EH (cell line): ENCODE results near the gene CD276.

Source experiments
- DNase-seq: peaks from one replicate; pipeline ENCODE4 v3.0.0-alpha.2; 2015; ENCODE audit warnings: low read depth

Gene CD276

GRCh38 chr15:73683777-73684580 is at the start of gene CD276:
CD276 (plus strand) TSS chr15:73684383; CDS start chr15:73699640, 15,257 bp downstream.
- DNase-seq = peak; percentile 84

- peak; percentile 84 for DNase-seq
Observed at GRCh38 chr15:73637527-73637926, 46.7 kb upstream of the CD276 start.

- DNase-seq = peak; percentile 60
Observed at GRCh38 chr15:73639464-73639863, 44.7 kb upstream of the CD276 start.

- DNase-seq = peak; percentile 32
Observed at GRCh38 chr15:73647259-73648013, 36.7 kb upstream of the CD276 start.

GRCh38 chr15:73648014-73648295 is 36.2 kb upstream of the CD276 start:
- DNase-seq = no peak

- peak; percentile 59 for DNase-seq
Observed at GRCh38 chr15:73650416-73651126, 33.6 kb upstream of the CD276 start.

- no peak for DNase-seq
Observed at GRCh38 chr15:73654659-73655058, 29.5 kb upstream of the CD276 start.

GRCh38 chr15:73655724-73656123 is 28.5 kb upstream of the CD276 start:
- DNase-seq = no peak

- DNase-seq = no peak
Observed at GRCh38 chr15:73658645-73659044, 25.5 kb upstream of the CD276 start.

- DNase-seq = no peak
Observed at GRCh38 chr15:73660455-73660854, 23.7 kb upstream of the CD276 start.

GRCh38 chr15:73674587-73674986 is 9.6 kb upstream of the CD276 start:
- no peak for DNase-seq

GRCh38 chr15:73677146-73677607 is 7.0 kb upstream of the CD276 start:
- peak; percentile 77 for DNase-seq

GRCh38 chr15:73677733-73678132 is 6.5 kb upstream of the CD276 start:
- no peak for DNase-seq

GRCh38 chr15:73678498-73678897 is 5.7 kb upstream of the CD276 start:
- DNase-seq = no peak

GRCh38 chr15:73679180-73679579 is 5.0 kb upstream of the CD276 start:
- DNase-seq = no peak

GRCh38 chr15:73679964-73680363 is 4.2 kb upstream of the CD276 start:
- no peak for DNase-seq

GRCh38 chr15:73680549-73680948 is 3.6 kb upstream of the CD276 start:
- DNase-seq = peak; percentile 23

- no peak for DNase-seq
Observed at GRCh38 chr15:73681063-73681462, 3.1 kb upstream of the CD276 start.

- DNase-seq = peak; percentile 39
Observed at GRCh38 chr15:73681856-73682599, 2.2 kb upstream of the CD276 start.

GRCh38 chr15:73682600-73683090 is 1.5 kb upstream of the CD276 start:
- no peak for DNase-seq

GRCh38 chr15:73683257-73683776 is 866 bp upstream of the CD276 start:
- no peak for DNase-seq
